Inferior parietal cortex (tissue), 1 donor: Measurements from ENCODE around the gene EFL1.
A peak's percentile ranks its signal among the peaks of the same experiment; 100 is the strongest.

Experiments
- DNase-seq: peaks from one replicate; pipeline ENCODE4 v3.0.0-alpha.2; 2016; ENCODE audit errors: extremely low spot score

EFL1 gene

DNA sequence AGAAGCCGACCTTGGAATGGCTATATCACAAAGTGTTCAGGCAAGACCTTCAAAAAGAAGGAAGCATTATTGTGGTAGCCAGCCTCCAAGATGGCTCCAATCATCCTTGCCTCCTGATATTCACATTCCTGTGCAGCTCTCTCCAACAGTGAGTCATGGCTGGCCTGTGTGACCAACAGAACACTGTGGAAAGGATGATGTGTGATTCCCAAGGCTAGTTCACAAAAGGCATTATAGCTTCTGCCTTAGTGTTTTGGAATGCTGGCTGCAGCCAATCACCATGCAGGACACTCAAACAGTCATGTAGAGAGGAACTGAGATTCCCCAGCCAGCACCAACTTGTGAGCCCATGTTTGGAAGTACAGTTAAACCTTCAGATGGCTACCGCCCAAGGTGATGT lies 102.6 kb downstream of the EFL1 start:
- DNase-seq = no peak

DNA sequence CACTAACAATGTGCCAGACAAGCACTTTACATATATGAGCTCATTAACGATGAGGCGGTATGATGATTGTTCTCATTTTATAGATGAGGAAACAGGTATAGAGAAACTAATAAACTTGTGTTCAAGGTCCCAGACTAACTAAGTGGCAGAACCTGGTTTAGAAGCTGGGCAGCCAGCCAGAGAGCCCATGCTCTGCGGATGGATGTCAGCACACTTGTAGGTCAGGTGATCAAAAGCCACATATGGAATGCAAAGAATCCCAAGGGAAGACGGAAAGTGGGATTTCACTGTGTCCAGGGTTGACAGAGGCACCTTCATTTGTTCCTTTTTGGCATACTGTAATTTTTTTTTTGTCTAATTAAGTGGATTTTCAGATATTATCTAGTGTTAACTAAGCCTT lies 103.7 kb downstream of the EFL1 start:
- DNase-seq = no peak

DNA sequence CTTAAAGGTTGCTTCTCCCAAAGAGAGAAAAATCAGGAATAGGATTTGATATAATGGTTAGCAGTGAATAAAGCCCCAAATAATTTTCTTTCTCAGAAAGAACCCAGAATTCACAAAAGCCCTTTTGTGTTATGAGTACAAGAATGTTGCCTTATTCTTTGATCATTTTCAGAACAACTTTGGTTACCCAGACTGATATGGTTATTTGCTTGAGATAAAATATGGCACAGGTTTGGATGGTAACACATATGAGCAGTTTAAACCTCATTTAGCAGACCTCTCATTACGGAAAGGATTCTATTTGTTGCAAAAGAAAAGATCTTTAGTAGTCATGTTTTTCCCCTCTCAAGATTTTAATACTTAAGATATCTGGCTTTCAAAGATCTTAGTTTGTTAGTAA lies 111.9 kb downstream of the EFL1 start:
- DNase-seq = no peak

DNA sequence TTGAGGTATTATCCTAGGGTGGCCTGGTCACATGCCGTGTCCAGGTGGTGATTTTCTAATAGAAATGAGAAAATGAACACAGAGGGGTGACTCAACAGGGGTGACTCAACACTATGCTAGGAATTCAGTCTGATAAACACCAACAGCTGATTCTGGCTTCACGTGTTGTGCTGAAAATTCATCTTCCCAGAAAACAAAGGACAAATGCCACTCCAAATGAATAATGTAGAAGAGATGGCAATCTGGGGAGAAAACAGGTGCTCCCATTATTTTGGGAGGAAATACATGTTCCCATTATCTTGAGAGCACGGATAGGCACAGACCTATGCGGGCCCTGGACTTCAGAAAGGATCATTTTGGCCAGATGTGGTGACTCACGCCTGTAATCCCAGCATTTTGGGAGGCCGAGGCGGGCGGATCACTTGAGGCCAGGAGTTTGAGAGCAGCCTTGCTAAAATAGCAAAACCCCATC lies 115.5 kb downstream of the EFL1 start:
- DNase-seq = no peak

DNA sequence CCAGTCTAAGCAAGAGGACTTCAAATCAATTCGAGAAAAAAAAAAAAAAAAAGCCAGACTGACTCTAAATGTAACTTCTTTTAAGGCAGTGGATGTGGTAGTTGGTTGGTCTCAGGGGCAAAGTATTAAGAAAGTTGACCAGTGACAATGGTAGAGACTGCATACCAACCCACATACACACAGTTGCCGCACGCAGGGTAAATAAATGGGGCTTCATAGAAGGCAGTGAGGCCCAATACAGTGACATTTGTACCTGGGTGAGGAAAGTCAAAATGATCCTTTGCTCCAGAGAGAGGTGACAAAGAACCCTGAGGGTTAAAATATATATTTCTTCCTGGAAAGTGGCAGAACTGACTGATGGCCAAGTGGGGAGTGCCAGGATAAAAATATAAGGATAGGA lies 116.0 kb downstream of the EFL1 start:
- DNase-seq = no peak

DNA sequence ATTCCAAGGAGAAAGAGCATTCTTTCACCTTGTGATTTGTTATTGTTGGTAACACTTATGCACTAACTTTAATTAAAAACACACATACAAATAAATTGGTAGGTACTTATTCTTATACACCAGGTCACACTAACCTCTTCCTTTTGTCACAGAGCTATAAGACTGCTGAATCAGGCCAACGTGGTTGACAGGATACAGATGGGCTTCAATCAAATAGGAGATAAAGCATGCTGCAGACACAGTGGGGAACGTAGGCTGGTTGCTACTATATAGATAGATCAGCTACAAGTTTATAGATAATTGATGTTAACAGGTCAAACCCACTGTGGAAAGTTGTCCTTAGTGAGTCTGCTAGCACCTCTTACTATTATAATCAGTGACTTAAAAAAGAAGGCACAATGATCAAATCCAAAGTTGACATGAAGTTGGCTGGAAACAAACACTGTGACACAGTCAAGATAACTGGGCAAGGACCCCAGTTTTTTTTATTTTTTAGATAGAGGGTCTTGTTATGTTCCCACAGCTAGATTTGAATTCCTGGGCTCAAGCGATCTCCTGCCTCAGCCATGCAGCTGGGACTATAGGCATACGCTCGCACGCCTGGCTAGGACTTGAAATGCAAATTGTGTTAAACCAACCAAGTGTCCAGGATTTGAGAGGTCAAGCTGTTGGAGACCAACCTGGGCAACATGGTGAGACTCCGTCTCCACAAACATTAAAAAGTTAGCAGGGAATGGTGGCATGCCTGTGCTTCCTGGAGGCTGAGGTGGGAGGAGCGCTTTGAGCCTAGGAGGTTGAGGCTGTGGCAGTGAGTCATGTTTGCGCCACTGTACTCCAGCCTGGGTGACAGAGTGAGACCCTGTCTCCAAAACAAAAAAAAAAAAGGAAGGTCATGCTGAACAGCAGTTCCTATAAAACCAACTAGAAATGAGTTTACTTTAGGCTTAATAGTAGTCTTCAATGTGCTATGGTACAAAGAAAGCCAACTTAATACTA lies 118.8 kb downstream of the EFL1 start:
- DNase-seq = no peak

DNA sequence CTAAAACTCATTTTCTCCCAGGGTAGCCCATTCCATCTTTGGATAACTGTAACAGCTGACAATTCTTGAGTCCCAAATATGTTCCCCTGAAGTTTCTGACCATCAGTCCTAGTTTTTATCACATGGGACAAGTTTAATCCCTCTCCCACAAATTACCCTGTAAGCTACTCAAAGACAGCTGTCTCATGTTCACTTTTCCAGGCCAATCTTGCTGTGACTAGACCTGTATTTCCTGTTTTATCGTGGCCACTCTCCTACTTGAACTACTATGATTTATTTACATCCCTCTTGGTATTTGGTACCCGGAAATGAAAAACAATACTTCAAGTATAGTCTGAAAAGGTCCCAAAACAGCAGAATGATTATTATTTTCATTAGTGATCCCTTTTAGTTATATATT lies 121.6 kb downstream of the EFL1 start:
- no peak for DNase-seq

DNA sequence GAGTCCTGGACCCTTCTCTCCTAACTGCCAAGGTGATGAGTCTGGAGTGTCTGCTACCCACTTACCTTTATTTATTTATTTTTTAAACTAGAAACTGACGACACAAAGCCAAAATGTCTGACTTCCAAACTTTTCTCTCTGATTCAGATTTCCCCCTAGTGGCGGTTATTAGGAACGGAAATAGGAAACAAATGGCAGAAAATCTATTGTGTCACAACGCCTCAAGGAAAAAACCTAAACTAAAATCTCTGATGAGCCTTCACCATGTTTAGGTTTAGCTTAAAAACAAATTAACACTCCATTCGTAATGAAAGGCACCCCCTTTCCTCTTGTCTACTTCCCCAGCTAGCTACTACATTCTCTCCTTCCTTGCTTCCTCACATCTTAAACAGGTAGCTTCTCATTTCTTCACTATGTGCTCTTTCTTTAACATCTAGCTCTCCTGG lies 122.7 kb downstream of the EFL1 start:
- DNase-seq = peak; percentile 69

DNA sequence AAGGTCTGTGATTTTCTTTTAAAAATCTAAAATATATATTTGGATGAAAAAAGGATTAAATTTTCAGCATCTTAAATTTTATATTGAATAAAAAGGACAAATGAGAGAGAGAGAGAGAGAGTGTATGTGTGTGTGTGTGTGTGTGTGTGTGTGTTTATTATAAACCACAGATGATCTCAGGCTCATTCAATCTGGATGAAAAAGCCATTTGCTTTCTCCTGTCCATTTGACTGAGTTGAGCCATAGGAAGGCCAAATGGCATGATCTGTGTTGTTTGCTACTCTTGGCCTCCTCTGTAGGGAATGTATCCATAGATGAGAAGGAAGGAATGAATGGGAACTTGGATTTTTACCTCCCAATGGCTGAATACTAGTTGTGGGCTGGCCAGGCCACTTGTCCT lies 124.2 kb downstream of the EFL1 start:
- DNase-seq = no peak

DNA sequence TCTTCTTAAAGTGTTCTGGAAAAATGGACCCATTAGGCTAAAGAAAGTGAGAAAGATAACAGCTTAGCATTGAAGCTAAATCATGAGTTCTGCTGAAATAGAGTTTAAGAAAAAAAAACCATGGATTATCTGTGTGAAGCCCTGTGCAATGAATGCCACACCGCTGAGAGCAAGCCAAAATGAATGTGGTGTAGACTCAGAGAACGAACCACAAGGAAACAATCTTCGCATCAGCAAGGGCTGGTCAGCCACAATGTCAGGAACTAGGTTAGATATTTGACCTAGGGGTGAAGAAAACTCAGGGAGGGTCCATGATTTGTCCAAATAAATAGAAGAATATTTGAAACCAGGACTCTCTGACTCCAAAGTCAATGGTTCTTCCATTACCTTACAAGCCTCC lies 125.3 kb downstream of the EFL1 start:
- DNase-seq = no peak

DNA sequence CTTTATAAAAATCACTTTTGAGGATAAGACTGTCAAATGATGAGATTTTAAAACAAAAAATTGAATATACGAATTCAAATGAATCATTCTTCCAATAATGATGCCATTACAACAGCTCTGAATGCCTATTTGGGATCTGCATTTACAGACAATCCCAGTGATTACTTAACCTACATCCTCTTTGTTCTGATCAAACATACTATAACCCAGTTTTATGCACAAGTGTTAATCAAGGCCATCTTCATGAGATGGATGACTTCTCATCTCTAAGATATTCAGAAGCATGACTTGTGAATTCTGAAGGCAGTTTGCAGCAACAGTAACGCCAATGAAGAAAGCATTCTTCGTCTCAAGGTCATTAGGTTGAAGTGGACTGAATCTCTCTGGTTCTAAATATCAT lies 126.4 kb downstream of the EFL1 start:
- DNase-seq = no peak

DNA sequence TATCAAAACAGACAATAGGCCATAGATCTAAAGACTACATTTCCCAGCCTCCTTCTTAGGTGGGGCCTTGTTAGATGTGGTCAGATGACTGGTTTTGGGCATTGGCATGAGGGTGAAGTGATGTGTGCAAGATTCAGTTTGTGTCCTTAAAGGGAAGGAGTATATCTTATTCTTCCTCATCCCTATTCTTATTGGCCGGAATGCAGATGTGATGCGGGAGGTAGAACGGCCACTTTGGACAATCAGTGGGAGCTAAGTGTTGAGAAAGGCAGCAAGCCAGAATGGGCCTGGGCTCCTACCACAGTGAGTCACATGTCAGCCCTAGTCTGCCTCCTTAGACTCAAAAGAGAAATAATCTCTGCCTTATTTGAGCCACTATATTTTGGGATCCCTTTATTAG lies 126.9 kb downstream of the EFL1 start:
- DNase-seq = no peak

DNA sequence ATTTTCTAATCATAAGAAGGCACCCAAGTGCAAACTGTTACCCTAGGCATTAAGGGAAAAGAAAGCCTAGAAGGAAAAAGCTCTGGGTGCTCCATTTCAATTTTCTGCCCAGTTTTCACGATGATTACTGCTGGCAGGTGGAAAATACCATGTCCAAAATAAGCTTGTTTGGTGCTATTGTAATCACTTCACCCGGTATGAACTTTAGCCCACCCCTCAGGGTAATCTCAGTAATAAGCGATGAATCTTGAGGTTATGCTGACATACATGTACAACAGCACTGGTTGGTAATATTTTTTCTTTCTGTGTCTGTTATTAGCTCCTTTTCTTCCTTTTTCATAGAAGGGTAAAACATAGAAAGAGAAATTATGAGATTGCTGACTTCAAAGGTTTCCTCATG lies 128.1 kb downstream of the EFL1 start:
- no peak for DNase-seq

DNA sequence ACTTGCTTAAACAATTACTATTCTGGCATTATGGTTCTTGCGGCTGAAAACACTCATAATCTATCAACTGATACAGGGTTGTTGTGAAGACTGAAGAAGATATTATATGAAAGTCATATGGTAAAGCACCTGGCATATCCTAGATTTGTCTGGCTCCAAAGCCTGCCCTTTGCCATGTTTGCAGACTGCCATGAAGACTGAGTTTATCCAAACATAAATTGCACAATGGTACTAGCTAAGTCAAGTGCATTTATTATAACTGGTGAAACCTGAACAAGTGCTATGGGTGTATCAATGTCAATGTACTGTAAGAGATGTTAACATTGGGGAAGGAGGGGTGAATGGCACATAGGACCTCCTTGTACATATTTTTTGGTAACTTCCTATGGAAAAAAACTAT lies 129.3 kb downstream of the EFL1 start:
- DNase-seq = no peak

DNA sequence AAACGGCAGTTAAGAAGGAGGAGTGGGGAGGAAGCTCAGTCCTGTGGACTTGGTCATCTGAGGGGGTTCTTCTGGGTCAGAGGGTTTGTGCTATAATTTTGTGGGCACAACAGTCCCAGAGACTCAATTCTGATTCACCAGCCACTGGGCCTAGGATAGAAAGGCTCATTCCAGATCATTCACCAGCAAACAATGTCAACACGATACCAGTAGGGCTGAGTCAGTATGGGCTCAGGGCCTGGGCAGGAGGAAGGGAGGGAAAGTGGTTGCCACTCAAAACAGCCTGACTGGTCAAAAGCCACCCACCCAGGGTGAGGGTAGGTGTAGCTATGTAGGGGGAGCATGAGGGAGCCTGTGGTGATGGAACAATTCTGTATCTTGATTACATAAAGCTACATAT lies 129.8 kb downstream of the EFL1 start:
- DNase-seq = no peak

DNA sequence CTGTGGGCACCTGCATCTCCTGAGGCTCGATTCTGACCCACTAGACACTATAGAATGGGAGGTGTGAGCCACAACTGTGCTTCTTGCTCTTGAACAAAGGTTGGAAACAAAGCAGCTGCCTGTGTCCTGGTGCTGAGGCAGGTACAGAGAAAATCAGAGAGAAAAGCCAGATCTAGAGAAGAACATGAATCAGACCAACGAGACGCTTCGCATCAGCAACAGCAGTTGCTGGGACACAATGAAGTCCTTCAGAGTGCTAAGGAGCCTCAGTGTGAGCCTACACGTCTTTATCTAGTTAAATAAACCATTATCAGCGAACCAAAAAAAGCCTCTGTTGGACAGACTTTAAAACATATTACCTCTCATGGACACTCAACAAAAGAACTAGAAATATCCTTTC lies 130.4 kb downstream of the EFL1 start:
- no peak for DNase-seq

DNA sequence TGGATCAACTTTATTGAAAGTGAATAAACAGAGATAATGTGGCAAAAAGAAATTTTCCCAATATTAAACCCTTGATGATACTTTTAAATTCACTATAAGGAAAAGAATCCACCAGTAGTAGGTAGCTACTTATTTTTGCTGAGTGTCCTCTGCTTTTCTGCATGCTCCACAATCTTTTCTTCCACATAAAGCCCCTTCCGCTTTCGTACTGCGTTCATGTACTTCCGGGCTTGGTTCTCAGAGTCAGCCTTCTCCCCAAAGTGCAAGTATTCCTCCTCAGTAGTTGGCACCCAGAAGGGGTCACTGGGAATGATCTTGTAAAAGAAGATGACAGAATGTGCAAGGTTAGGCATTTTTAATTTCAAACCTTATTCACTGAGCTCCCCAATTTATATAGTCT lies 132.3 kb downstream of the EFL1 start:
- DNase-seq = no peak

DNA sequence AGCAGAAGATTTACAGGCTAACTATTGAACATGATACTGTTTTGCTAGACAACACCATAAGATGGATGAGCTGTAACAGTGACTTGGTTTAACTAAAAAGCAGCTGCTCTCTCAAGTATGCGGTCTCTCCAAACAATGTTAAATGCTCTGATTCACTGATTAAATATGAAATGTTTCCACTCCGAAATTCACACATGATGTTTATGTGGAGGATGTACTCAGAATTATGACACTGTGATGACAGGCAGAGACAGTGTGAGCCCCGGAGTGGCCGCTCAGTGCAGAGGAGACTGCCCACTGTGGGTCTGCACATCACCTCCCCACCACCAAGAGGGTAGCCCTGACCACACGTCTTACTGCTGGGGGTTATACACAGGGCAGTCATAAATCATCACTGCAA lies 132.8 kb downstream of the EFL1 start:
- no peak for DNase-seq

DNA sequence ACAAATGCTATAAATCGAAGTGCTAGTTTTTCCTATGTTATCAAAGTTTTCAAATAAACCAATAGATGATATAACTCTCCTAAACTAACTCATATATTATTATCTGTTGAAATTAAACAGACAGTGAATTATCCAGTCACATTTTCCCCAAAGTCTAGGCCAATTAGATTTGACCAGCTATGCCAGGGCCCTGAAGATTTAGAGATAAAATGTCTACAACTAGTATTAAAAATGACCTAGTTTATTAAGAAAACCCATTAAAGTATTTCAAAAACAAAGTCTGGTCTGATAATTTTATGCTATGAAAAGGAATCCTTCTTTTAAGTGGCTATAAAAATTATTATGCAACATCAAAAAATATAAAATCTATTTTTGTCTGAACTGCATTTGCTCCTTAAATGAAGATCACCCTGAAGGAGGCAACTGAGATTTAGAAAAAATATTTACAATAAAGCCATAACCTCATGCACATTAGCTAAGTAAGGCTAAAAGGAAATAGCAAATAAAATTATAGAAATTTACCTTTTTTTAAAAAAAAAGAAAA lies 133.3 kb downstream of the EFL1 start:
- no peak for DNase-seq

DNA sequence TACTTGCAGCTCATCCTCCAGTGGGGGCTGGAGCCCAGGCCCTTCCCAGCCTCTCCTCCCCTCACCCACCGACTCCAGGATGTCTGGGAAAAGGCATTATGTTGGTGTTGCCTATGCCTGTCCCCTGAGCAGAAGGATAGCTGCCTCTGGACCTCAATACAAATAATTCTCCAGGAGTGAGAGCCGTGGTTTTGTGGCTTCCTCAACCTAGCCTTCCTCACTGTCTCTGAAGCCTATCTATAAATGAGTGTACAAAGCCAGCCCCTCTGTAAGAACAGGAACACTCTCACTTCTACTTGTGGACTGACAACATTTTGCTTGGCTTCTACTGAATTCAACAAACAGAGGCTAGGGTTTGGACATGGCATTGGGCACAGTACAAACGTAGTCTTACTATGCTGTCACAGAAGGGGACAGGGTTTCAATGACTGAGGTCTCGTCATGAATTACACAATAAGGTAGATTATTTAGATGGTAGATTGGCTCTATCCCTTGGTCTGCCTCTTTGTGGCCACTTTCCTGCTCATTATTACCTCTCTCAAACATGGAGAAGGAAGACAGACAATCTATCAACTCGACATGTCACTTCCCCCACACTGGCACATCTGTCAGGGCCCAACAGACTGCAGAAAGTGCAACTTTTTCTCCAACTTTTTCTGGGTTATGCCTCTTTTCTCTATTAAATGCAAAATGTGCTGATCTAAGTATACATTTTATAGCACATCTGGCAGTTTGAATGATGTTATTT lies 134.0 kb downstream of the EFL1 start:
- DNase-seq = no peak

DNA sequence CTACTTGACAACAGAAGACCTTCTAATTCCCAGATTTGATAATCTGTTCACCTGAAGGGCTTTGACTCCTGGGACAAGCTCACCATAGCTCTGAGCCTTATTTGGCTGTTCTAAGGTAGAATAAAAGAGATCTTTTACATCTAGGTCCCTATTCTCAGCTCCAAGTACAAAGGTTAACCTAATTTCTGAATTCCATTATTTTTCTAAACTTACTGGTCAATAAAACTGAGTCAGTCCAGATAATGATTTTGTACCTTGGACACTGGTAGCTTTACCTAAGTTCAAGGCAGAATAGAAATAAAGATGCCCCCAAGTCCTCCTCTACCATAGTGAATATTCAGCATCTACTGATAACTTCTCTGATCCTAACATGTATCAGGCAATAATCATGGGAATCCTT lies 135.0 kb downstream of the EFL1 start:
- no peak for DNase-seq

DNA sequence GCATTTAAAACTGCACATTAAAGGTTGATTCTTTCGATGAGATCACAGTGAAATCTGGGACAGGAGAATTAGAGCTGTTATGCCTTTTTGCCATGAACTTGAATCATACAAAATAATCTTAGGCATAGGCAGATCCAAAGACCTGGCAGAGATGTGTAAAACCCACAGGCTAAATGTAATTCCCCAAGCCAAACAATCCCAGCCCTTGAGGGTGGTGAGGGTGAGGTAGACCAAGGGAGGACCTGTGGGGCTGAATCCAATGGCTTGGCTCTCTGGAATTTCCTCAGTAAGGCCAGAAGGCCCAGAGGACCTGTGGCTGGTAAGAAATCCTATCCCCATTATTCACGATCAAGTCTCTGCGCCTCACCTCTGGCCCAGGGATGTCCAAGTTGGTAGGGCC lies 136.2 kb downstream of the EFL1 start:
- no peak for DNase-seq
